Thyroid gland (tissue), 4 donors: Measurements from ENCODE around the gene ATP1A4.

Experiments
- POLR2A ChIP-seq, 2 donors: fragments of 450-650 bp; IDR thresholded peaks; one replicate each; pipeline ENCODE4 v1.6.1; 2017; ENCODE audit warnings: antibody characterized with exemption in 2 of 2, mild to moderate bottlenecking in 2 of 2, moderate library complexity in 1 of 2
- TF ChIP-seq, protein P1 (sequence below), 6 experiments: fragments of 200-600 bp in 3 of 6; fragments of 450-650 bp in 3 of 6; sonication (generic) in 3 of 6; IDR thresholded peaks; one replicate each; pipeline ENCODE4 v1.5.1; 2016 to 2019; ENCODE audit warnings: antibody characterized with exemption in 6 of 6, mild to moderate bottlenecking in 2 of 6, inconsistent platforms in 1 of 6, moderate library complexity in 1 of 6

DNA sequence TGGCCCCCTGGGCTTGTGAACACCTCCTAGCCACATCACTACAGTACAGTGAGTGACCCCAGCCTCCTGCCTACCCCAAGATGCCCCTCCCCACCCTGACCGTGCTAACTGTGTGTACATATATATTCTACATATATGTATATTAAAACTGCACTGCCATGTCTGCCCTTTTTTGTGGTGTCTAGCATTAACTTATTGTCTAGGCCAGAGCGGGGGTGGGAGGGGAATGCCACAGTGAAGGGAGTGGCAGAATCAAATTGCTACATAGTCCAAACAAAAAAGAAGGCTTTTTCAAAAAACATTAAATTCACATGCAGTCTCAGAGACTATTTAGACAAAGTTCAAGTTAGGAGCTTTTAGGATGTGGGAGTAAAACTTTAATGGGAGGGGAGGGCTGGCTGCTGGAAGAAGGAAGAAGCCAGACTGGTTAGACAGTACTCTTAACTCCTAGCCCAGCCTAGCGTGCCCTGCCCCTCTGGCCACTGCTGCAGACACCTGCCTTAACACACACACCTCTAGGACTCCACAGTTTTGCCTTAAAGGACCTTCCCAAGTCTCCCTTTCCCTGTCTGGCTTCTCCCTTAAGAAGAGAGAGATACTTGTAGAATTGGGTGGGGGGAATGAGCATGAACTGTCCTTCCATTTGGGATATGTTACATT, 63.2 kb downstream of the ATP1A4 start:
- TF ChIP-seq, protein P1, sequence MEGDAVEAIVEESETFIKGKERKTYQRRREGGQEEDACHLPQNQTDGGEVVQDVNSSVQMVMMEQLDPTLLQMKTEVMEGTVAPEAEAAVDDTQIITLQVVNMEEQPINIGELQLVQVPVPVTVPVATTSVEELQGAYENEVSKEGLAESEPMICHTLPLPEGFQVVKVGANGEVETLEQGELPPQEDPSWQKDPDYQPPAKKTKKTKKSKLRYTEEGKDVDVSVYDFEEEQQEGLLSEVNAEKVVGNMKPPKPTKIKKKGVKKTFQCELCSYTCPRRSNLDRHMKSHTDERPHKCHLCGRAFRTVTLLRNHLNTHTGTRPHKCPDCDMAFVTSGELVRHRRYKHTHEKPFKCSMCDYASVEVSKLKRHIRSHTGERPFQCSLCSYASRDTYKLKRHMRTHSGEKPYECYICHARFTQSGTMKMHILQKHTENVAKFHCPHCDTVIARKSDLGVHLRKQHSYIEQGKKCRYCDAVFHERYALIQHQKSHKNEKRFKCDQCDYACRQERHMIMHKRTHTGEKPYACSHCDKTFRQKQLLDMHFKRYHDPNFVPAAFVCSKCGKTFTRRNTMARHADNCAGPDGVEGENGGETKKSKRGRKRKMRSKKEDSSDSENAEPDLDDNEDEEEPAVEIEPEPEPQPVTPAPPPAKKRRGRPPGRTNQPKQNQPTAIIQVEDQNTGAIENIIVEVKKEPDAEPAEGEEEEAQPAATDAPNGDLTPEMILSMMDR (IDR thresholded peaks at IDR 0.05): no peak
- TF ChIP-seq POLR2A (IDR thresholded peaks at IDR 0.05): no peak
